Mesenchymal stem cell (in vitro differentiated cells and primary cell): ENCODE measurements around the gene SIRT7. TPM values are rescaled to one million over a fixed set of nuclear protein-coding genes. Genes with fewer than 3 reads are reported as not detected.

Experiments used
- DNase-seq: peaks from one replicate; pipeline ENCODE4 v3.0.0-alpha.2; 2013
- H2AFZ ChIP-seq: one replicate; pipeline ENCODE4 v1.6.1; 2013; ENCODE audit warnings: low read depth, mild to moderate bottlenecking, control low read depth, inconsistent platforms, low read length, moderate library complexity
- H2AK5ac ChIP-seq: 2 replicates; pipeline ENCODE4 v1.6.1; 2013; ENCODE audit warnings: low read length, moderate library complexity, mild to moderate bottlenecking, inconsistent platforms; ENCODE audit not compliant: severe bottlenecking
- H2BK120ac ChIP-seq: one replicate; pipeline ENCODE4 v1.6.1; 2013; ENCODE audit warnings: low read depth, mild to moderate bottlenecking, inconsistent platforms, low read length, moderate library complexity
- H2BK12ac ChIP-seq, 2 experiments: one replicate each; pipeline ENCODE4 v1.6.1; 2013; ENCODE audit warnings: inconsistent platforms in 2 of 2, low read length in 2 of 2, mild to moderate bottlenecking in 2 of 2, moderate library complexity in 2 of 2, control low read depth in 1 of 2
- H2BK15ac ChIP-seq: one replicate; pipeline ENCODE4 v1.6.1; 2013; ENCODE audit warnings: mild to moderate bottlenecking, low read depth, inconsistent platforms; ENCODE audit not compliant: poor library complexity, severe bottlenecking
- H2BK5ac ChIP-seq: 2 replicates; pipeline ENCODE4 v1.6.1; 2013; ENCODE audit warnings: low read depth, mild to moderate bottlenecking, low read length, control low read depth, inconsistent platforms; ENCODE audit not compliant: poor library complexity, severe bottlenecking
- H3K14ac ChIP-seq, 2 experiments: one replicate each; pipeline ENCODE4 v1.6.1; 2013; ENCODE audit warnings: inconsistent platforms in 2 of 2, low read length in 2 of 2, control low read depth in 1 of 2, mild to moderate bottlenecking in 1 of 2, moderate library complexity in 1 of 2
- H3K18ac ChIP-seq, 2 experiments: one replicate each; pipeline ENCODE4 v1.6.1; 2013; ENCODE audit warnings: inconsistent platforms in 2 of 2, low read length in 2 of 2, control low read depth in 1 of 2, low read depth in 1 of 2, mild to moderate bottlenecking in 1 of 2
- H3K23ac ChIP-seq, 2 experiments: one replicate each; pipeline ENCODE4 v1.6.1; 2013; ENCODE audit warnings: inconsistent platforms in 2 of 2, low read length in 2 of 2, mild to moderate bottlenecking in 2 of 2, moderate library complexity in 2 of 2, control low read depth in 1 of 2
- H3K27ac ChIP-seq: 2 replicates; pipeline ENCODE4 v1.5.1; 2013; ENCODE audit warnings: mild to moderate bottlenecking, moderate library complexity, low read length, control low read depth, inconsistent platforms; ENCODE audit not compliant: poor library complexity, severe bottlenecking
- H3K27me3 ChIP-seq, 2 experiments: 2 replicates each; pipeline versions ENCODE4 v1.6.1 to v1.7.0; 2013; ENCODE audit warnings: low read length in 2 of 2, mild to moderate bottlenecking in 2 of 2, moderate library complexity in 2 of 2, control low read depth in 1 of 2, inconsistent platforms in 1 of 2; ENCODE audit not compliant: control insufficient read depth in 1 of 2, insufficient read depth in 1 of 2
- H3K36me3 ChIP-seq, 2 experiments: 2 replicates each; pipeline versions ENCODE4 v1.6.1 to v1.7.0; 2013; ENCODE audit warnings: low read length in 2 of 2, control low read depth in 1 of 2, inconsistent platforms in 1 of 2, low read depth in 1 of 2, mild to moderate bottlenecking in 1 of 2; ENCODE audit not compliant: insufficient read depth in 2 of 2, control insufficient read depth in 1 of 2
- H3K4ac ChIP-seq, 2 experiments: one replicate each; pipeline ENCODE4 v1.6.1; 2013; ENCODE audit warnings: inconsistent platforms in 2 of 2, low read length in 2 of 2, mild to moderate bottlenecking in 2 of 2, moderate library complexity in 2 of 2, control low read depth in 1 of 2, low read depth in 1 of 2
- H3K4me1 ChIP-seq: 2 replicates; pipeline ENCODE4 v1.6.1; 2013; ENCODE audit warnings: low read depth, low read length, control low read depth; ENCODE audit not compliant: control insufficient read depth, insufficient read depth
- H3K4me2 ChIP-seq: 2 replicates; pipeline ENCODE4 v1.6.1; 2013; ENCODE audit warnings: low read length, mild to moderate bottlenecking, inconsistent platforms; ENCODE audit not compliant: poor library complexity, severe bottlenecking
- H3K4me3 ChIP-seq, 2 experiments: 2 replicates each; pipeline versions ENCODE4 v1.5.1 to v1.7.0; 2013; ENCODE audit warnings: low read length in 2 of 2, mild to moderate bottlenecking in 2 of 2, control low read depth in 1 of 2, low read depth in 1 of 2; ENCODE audit not compliant: insufficient read depth in 1 of 2
- H3K79me1 ChIP-seq: replicated peaks from 2 replicates; pipeline ENCODE4 v1.6.1; 2013; ENCODE audit warnings: mild to moderate bottlenecking, control low read depth, low read length, inconsistent platforms; ENCODE audit not compliant: poor library complexity, severe bottlenecking
- H3K9ac ChIP-seq: 2 replicates; pipeline ENCODE4 v1.7.0; 2013; ENCODE audit warnings: mild to moderate bottlenecking, low read length, moderate library complexity
- H3K9me3 ChIP-seq: 2 replicates; pipeline ENCODE4 v1.7.0; 2013; ENCODE audit warnings: mild to moderate bottlenecking, low read length; ENCODE audit not compliant: control insufficient read depth
- H4K8ac ChIP-seq: one replicate; pipeline ENCODE4 v1.6.1; 2013; ENCODE audit warnings: inconsistent platforms, mild to moderate bottlenecking, low read length, moderate library complexity
- H4K91ac ChIP-seq: one replicate; pipeline ENCODE4 v1.6.1; 2013; ENCODE audit warnings: mild to moderate bottlenecking, low read length, inconsistent platforms
- WGBS: methylation state at CpG from one replicate; pipeline ENCODE4 v1.1.7; 2013; ENCODE audit warnings: mixed read lengths; 5-methylcytosine and 5-hydroxymethylcytosine counted together
- polyA plus RNA-seq, 2 experiments: library from polyadenylated mRNA; stranded (reverse); fragments of 200-250 nt; gene quantifications; one replicate each; pipeline ENCODE4 v1.2.3, GENCODE V29; 2013

SIRT7 gene, protein sequence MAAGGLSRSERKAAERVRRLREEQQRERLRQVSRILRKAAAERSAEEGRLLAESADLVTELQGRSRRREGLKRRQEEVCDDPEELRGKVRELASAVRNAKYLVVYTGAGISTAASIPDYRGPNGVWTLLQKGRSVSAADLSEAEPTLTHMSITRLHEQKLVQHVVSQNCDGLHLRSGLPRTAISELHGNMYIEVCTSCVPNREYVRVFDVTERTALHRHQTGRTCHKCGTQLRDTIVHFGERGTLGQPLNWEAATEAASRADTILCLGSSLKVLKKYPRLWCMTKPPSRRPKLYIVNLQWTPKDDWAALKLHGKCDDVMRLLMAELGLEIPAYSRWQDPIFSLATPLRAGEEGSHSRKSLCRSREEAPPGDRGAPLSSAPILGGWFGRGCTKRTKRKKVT
- polyA plus RNA-seq (2013, experiment 1 of 2) = 9.5 TPM
- 8.5 TPM for polyA plus RNA-seq (2013, experiment 2 of 2)

DNA sequence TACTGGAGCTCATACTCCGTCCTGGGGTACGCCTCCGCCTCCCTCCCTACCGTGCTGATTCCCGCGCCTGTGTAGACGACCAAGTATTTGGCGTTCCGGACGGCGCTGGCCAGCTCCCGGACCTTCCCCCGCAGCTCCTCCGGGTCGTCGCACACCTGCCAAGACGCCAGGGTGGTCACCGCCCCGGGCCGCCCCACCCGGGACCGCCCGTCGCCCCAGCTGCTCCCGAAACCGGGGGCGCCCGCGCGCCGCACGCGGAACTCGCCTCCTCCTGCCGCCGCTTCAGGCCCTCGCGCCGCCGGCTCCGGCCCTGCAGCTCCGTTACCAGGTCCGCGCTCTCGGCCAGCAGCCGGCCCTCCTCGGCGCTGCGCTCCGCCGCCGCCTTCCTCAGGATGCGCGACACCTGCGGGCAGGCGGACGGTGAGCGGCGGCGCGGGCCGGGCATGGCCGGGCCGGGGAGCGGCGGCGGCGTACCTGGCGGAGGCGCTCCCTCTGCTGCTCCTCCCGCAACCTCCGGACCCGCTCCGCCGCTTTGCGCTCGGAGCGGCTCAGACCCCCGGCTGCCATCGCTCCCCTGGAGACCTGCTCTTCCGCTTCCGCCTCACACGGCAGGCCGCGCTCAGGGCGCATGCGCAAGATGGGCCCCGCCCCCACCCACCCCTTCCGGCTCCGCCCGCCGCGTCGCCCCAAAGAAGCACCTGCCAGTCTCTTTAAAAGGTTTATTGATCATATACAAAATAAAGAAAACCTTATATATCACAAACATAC lies at the start of gene SIRT7:
Gene SIRT7, minus strand, starts transcription at position 612 of the 768 bp plus-strand sequence. Its CDS starts 45 bp downstream, at position 567.
- H3K4me1 ChIP-seq = peaks cover 27% of the 10 kb centered on the region
- WGBS = under 1% methylated on average over 55 of the region's 94 CpGs
- H2BK12ac ChIP-seq = no peak within 1 kb of the TSS
- H2AFZ ChIP-seq = peak within 1 kb of the TSS; percentile 14
- peak within 1 kb of the TSS in 1 of 2 experiments; percentile 64 for H3K14ac ChIP-seq
- H4K91ac ChIP-seq = peak within 1 kb of the TSS; percentile 12
- no peak within 1 kb of the TSS for H3K27ac ChIP-seq
- no peak within 1 kb of the TSS for H2BK5ac ChIP-seq
- peak; percentile 65 for DNase-seq
- H3K9ac ChIP-seq = peak within 1 kb of the TSS; percentile 85
- H3K79me1 ChIP-seq = peaks cover 33% of the 10 kb centered on the region
- H4K8ac ChIP-seq = peak within 1 kb of the TSS; percentile 62
- H3K36me3 ChIP-seq = peaks cover 70 to 75% of the 10 kb centered on the region in 2 experiments
- H3K9me3 ChIP-seq = no peaks in the 10 kb centered on the region
- peak within 1 kb of the TSS; percentile 80 to 90 for H3K4me3 ChIP-seq
- H3K18ac ChIP-seq = peak within 1 kb of the TSS in 1 of 2 experiments; percentile 16
- peak within 1 kb of the TSS; percentile 84 for H3K4me2 ChIP-seq
- no peaks in the 10 kb centered on the region for H3K27me3 ChIP-seq
- peak within 1 kb of the TSS in 1 of 2 experiments; percentile 27 for H3K4ac ChIP-seq
- peak within 1 kb of the TSS in 1 of 2 experiments; percentile 76 for H3K23ac ChIP-seq
- H2BK15ac ChIP-seq = no peak within 1 kb of the TSS
- H2BK120ac ChIP-seq = no peak within 1 kb of the TSS
- H2AK5ac ChIP-seq = no peak within 1 kb of the TSS

DNA sequence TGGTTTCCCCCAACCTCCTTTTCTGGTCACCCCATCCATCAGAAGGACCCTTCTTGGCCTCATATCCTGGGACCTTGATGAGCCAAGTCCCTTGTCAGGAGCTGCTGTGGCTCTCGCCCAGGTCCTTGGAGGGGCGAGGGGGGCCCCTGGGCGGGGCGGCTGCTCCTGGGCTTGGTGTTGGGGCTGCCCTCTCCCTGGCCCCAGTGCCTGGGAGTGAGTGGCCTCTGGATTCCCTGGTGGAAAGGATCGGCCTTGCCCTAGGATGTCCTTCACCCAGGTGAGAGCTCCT lies 49.2 kb upstream of the SIRT7 start:
- peak overlapping the region; percentile 80 for H2BK15ac ChIP-seq
- peak overlapping the region; percentile 8 for H4K91ac ChIP-seq
- H3K18ac ChIP-seq = peak overlapping the region in 1 of 2 experiments; percentile 85
- H2BK120ac ChIP-seq = peak overlapping the region; percentile 66
- H2BK12ac ChIP-seq = peak overlapping the region; percentile 23 to 72
- H2AFZ ChIP-seq = no peak overlapping the region
- no peak overlapping the region for H3K4me3 ChIP-seq
- H3K4me2 ChIP-seq = no peak overlapping the region
- no peak for DNase-seq
- H3K9me3 ChIP-seq = no peaks in the 10 kb centered on the region
- H4K8ac ChIP-seq = no peak overlapping the region
- no peak overlapping the region for H3K9ac ChIP-seq
- H3K36me3 ChIP-seq = peaks cover 0 to 5% of the 10 kb centered on the region in 2 experiments
- no peak overlapping the region for H3K23ac ChIP-seq
- H3K27me3 ChIP-seq = peaks cover 25 to 46% of the 10 kb centered on the region in 2 experiments
- H3K79me1 ChIP-seq = no peaks in the 10 kb centered on the region
- peaks cover 19% of the 10 kb centered on the region for H3K4me1 ChIP-seq
- WGBS = 78% methylated on average over 5 of the region's 5 CpGs
- H3K14ac ChIP-seq = no peak overlapping the region
- H2AK5ac ChIP-seq = no peak overlapping the region
- H2BK5ac ChIP-seq = no peak overlapping the region
- no peak overlapping the region for H3K27ac ChIP-seq
- H3K4ac ChIP-seq = peak overlapping the region in 1 of 2 experiments; percentile 50

DNA sequence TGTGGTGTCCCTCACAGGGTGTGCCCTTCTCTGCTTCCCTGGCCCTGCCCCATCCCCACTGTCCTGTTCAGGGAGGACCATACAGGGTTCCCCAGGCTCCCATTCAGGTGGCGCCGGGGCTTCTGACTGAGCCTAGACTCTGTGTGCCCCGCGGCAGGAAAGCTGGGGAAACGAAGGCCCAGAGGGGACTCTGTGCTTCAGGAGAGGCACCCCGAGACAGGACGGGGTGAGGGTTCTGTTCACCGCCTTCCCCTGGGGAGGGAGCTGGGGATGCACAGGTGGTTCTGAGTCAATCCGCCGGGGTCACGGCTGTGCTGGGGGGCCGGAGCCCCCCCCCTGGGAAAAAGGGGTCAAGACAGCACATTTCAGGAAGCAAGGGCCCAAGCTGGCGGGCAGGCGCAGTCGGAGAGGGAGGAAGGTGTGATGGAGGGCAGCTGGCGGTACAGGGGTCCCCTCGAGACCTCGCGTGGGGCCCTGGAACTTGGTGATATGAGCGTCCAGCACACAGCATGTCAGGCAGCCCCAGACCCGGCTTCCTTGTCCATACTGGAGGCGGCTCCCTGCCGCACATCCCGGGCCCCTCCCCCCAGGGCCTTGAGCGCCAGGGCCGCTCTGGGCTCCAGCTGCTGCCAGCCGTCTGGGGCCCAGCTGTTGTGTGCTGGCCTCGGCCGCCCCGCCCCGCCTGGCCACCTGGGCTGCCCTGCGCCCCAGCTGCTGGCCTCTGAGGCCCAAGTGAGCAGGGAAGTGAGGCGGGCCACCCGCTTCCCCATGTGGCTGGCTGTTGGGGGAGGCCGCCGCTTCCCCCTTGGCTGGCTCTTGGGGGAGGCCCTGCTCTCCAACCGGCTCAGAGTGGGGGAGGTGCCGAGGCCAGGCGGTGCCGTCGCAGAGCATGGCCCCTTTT lies 48.6 kb upstream of the SIRT7 start:
- Histone ChIP-seq H4K8ac (peak overlapping the region; percentile 59), H2BK120ac (peak overlapping the region; percentile 66), H3K4ac (peak overlapping the region; percentile 20 to 50), H2AK5ac (no peak overlapping the region), H3K36me3 (peaks cover 0 to 5% of the 10 kb centered on the region in 2 experiments), H2BK5ac (no peak overlapping the region), H3K27ac (no peak overlapping the region), H3K9me3 (no peaks in the 10 kb centered on the region), H3K4me3 (no peak overlapping the region), H3K79me1 (no peaks in the 10 kb centered on the region), H2AFZ (no peak overlapping the region), H2BK12ac (peak overlapping the region; percentile 34 to 72), H4K91ac (peak overlapping the region; percentile 73), H3K23ac (no peak overlapping the region), H3K27me3 (peaks cover 28 to 50% of the 10 kb centered on the region in 2 experiments), H3K18ac (peak overlapping the region in 1 of 2 experiments; percentile 77), H3K4me1 (peaks cover 22% of the 10 kb centered on the region), H3K4me2 (no peak overlapping the region), H3K9ac (no peak overlapping the region), H2BK15ac (peak overlapping the region; percentile 19), H3K14ac (no peak overlapping the region)
- DNase-seq = peak; percentile 78
- WGBS = 45% methylated on average over 41 of the region's 41 CpGs
